ENCODE results near the gene AFF3.

AFF3 gene

GRCh38 chr2:99707592-99707991, 434.8 kb downstream of the AFF3 start:
- no peak for DNase-seq (ENCODE audit: low read depth in 2 of 2)

GRCh38 chr2:99706735-99707134, 435.7 kb downstream of the AFF3 start:
- no peak for DNase-seq (ENCODE audit: low read depth in 2 of 2)

GRCh38 chr2:99701503-99701902, 440.9 kb downstream of the AFF3 start:
- DNase-seq (ENCODE audit: low read depth in 2 of 2): no peak

- no peak for DNase-seq (ENCODE audit: low read depth in 2 of 2)
These were observed 441.6 kb downstream of the AFF3 start for GRCh38 chr2:99700482-99701398.

- no peak for DNase-seq (ENCODE audit: low read depth in 2 of 2)
These were observed 443.5 kb downstream of the AFF3 start for GRCh38 chr2:99698896-99699295.

- no peak for DNase-seq (ENCODE audit: low read depth in 2 of 2)
These were observed 444.4 kb downstream of the AFF3 start for GRCh38 chr2:99697811-99698568.

GRCh38 chr2:99695944-99696253, 446.5 kb downstream of the AFF3 start:
- no peak for DNase-seq (ENCODE audit: low read depth in 2 of 2)

- DNase-seq (ENCODE audit: low read depth in 2 of 2): no peak
These were observed 447.1 kb downstream of the AFF3 start for GRCh38 chr2:99695130-99695943.

GRCh38 chr2:99694331-99694730, 448.1 kb downstream of the AFF3 start:
- no peak for DNase-seq (ENCODE audit: low read depth in 2 of 2)

- no peak for DNase-seq (ENCODE audit: low read depth in 2 of 2)
These were observed 449.6 kb downstream of the AFF3 start for GRCh38 chr2:99692785-99693184.

- DNase-seq (ENCODE audit: low read depth in 2 of 2): no peak
These were observed 450.5 kb downstream of the AFF3 start for GRCh38 chr2:99691926-99692325.

GRCh38 chr2:99689145-99689742, 453.1 kb downstream of the AFF3 start:
- no peak for DNase-seq (ENCODE audit: low read depth in 2 of 2)

GRCh38 chr2:99688699-99689098, 453.7 kb downstream of the AFF3 start:
- no peak for DNase-seq (ENCODE audit: low read depth in 2 of 2)

GRCh38 chr2:99682275-99683060, 459.9 kb downstream of the AFF3 start:
- DNase-seq (ENCODE audit: low read depth in 2 of 2): no peak

- DNase-seq (ENCODE audit: low read depth in 2 of 2): no peak
These were observed 461.4 kb downstream of the AFF3 start for GRCh38 chr2:99680946-99681345.

GRCh38 chr2:99679518-99679917, 462.9 kb downstream of the AFF3 start:
- no peak for DNase-seq (ENCODE audit: low read depth in 2 of 2)

GRCh38 chr2:99678625-99679024, 463.8 kb downstream of the AFF3 start:
- DNase-seq (ENCODE audit: low read depth in 2 of 2): no peak

- DNase-seq (ENCODE audit: low read depth in 2 of 2): no peak
These were observed 464.6 kb downstream of the AFF3 start for GRCh38 chr2:99677814-99678213.

GRCh38 chr2:99675130-99675661, 467.2 kb downstream of the AFF3 start:
- DNase-seq (ENCODE audit: low read depth in 2 of 2): no peak

GRCh38 chr2:99674090-99674489, 468.3 kb downstream of the AFF3 start:
- DNase-seq (ENCODE audit: low read depth in 2 of 2): no peak

Measured in stimulated activated CD8-positive, alpha-beta memory T cell treated with anti-CD3 and anti-CD28 coated beads, Interleukin-15, amount 100 ng/mL, for 48 hours (primary cell).